Panc1 (cell line): ENCODE data around the gene OTOGL. TPM values are rescaled to one million over a fixed set of nuclear protein-coding genes. Genes with fewer than 3 reads are reported as not detected.
"Not testable (repeated sequence)": the region's sequence is repeated elsewhere in the genome, so short reads cannot be mapped to it uniquely, and the experiment has no call there.

Source experiments
- ATAC-seq: fragments of 200-7000 bp; cut with Tn5 transposase; 2 replicates; pipeline ENCODE4 v1.9.1; 2020; ENCODE audit warnings: mild to moderate bottlenecking, moderate library complexity
- BruUV-seq: library from RNA; stranded (reverse); fragments of 400-500 nt; replicated peaks from 2 replicates; lab custom pipeline; 2021; lab: Mats Ljungman, UMichigan
- CTCF ChIA-PET: fragments of 300-600 bp; sonication (Branson Sonifier 250); formaldehyde crosslinking; loops from one replicate; lab custom pipeline; 2022; ENCODE audit warnings: antibody characterized with exemption; lab: Charles Lee
- POLR2A ChIA-PET: fragments of 300-600 bp; sonication (Branson Sonifier 250); formaldehyde crosslinking; loops from one replicate; lab custom pipeline; 2022; ENCODE audit warnings: antibody characterized with exemption; lab: Charles Lee
- DNase-seq: peaks from one replicate; pipeline ENCODE4 v3.0.0-alpha.2; 2010; ENCODE audit warnings: low read depth, low spot score
- H3K27ac ChIP-seq: 2 replicates; pipeline ENCODE4 v1.5.1; 2011; ENCODE audit warnings: mild to moderate bottlenecking, low read length, inconsistent platforms
- H3K27me3 ChIP-seq: fragments of 200-500 bp; sonication (Bioruptor generic); 2 replicates; pipeline ENCODE4 v1.6.0; 2014; ENCODE audit warnings: low read length, inconsistent platforms; ENCODE audit not compliant: control insufficient read depth, insufficient read depth
- H3K36me3 ChIP-seq: fragments of 200-500 bp; sonication (Bioruptor generic); 2 replicates; pipeline ENCODE4 v1.5.1; 2014; ENCODE audit warnings: inconsistent platforms, mild to moderate bottlenecking, low read length, moderate library complexity; ENCODE audit not compliant: control insufficient read depth, insufficient read depth
- H3K4me1 ChIP-seq: 2 replicates; pipeline ENCODE4 v1.5.1; 2011; ENCODE audit warnings: inconsistent platforms, mild to moderate bottlenecking, low read length, moderate library complexity; ENCODE audit not compliant: control insufficient read depth, insufficient read depth
- H3K4me3 ChIP-seq, 2 experiments: 2 replicates each; pipeline ENCODE4 v1.5.1; 2011 to 2012; ENCODE audit warnings: low read depth in 2 of 2, low read length in 2 of 2, mild to moderate bottlenecking in 2 of 2, inconsistent platforms in 1 of 2, moderate library complexity in 1 of 2
- H3K9me3 ChIP-seq: fragments of 200-500 bp; sonication (Bioruptor generic); 2 replicates; pipeline ENCODE4 v1.5.1; 2014; ENCODE audit warnings: low read depth, mild to moderate bottlenecking, inconsistent platforms, low read length, moderate library complexity; ENCODE audit not compliant: control insufficient read depth, insufficient read depth
- CTCF ChIP-seq: fragments of 450-650 bp; IDR thresholded peaks from 2 replicates; pipeline ENCODE4 v1.5.1; 2017; ENCODE audit warnings: mild to moderate bottlenecking
- POLR2AphosphoS5 ChIP-seq: IDR thresholded peaks from 2 replicates; pipeline ENCODE4 v1.6.1; 2012; ENCODE audit warnings: mild to moderate bottlenecking, low read depth, low read length, moderate library complexity
- REST ChIP-seq, 2 experiments: IDR thresholded peaks; 2 replicates each; pipeline ENCODE4 v1.6.1; 2011 to 2012; ENCODE audit warnings: low read depth in 2 of 2, control low read depth in 1 of 2, low read length in 1 of 2, mild to moderate bottlenecking in 1 of 2, moderate library complexity in 1 of 2; ENCODE audit not compliant: insufficient read depth in 1 of 2
- SIN3A ChIP-seq: IDR thresholded peaks from 2 replicates; pipeline ENCODE4 v1.6.1; 2012; ENCODE audit warnings: low read depth, mild to moderate bottlenecking, low read length, moderate library complexity, borderline replicate concordance; ENCODE audit not compliant: insufficient read depth
- TCF7L2 ChIP-seq: IDR thresholded peaks from 2 replicates; pipeline ENCODE4 v1.6.1; 2011; ENCODE audit warnings: mild to moderate bottlenecking, low read depth, low read length, inconsistent platforms
- in situ Hi-C: cut with HindIII; loops from 2 replicates; pipeline ENCODE4 v1.10.0; 2016; ENCODE audit warnings: low sequenced_read_pairs, low pct_unique_long_range_greater_than_20kb
- intact Hi-C: fragments of 100-400 bp; cut with micrococcal nuclease; formaldehyde crosslinking; loops from one replicate; pipeline ENCODE4 v1.10.0; 2022; ENCODE audit not compliant: unreplicated experiment
- total RNA-seq: library from RNA; stranded (reverse); gene quantifications from one replicate; pipeline ENCODE4 v1.2.1, GENCODE V29; 2021; ENCODE audit not compliant: unreplicated experiment

OTOGL gene
- total RNA-seq, 1 experiment from 2014 or later = not detected

GRCh38 chr12:80068173-80068572 lies 31.2 kb upstream of the OTOGL start:
- Histone ChIP-seq H3K36me3 (no peaks in the 10 kb centered on the region), H3K27me3 (peaks cover 2% of the 10 kb centered on the region; the same call in 1 of the 2 replicates), H3K27ac (no peak overlapping the region), H3K4me3 (no peak overlapping the region), H3K4me1 (no peaks in the 10 kb centered on the region), H3K9me3 (no peaks in the 10 kb centered on the region)
- BruUV-seq = no TSS peak
- ChIA-PET CTCF (no interaction called here), POLR2A (no interaction called here)
- no peak for ATAC-seq
- intact Hi-C loops = no loop called here
- in situ Hi-C loops = no loop called here
- DNase-seq = no peak
- no peak for TF ChIP-seq REST (IDR thresholded peaks at IDR 0.05; ENCODE audit: insufficient read depth in 1 of 2, low read depth in 2 of 2, low read length in 1 of 2)
- TF ChIP-seq CTCF = no peak
- no peak for TF ChIP-seq SIN3A
- no peak for TF ChIP-seq POLR2AphosphoS5
- TF ChIP-seq TCF7L2 = no peak

DNA sequence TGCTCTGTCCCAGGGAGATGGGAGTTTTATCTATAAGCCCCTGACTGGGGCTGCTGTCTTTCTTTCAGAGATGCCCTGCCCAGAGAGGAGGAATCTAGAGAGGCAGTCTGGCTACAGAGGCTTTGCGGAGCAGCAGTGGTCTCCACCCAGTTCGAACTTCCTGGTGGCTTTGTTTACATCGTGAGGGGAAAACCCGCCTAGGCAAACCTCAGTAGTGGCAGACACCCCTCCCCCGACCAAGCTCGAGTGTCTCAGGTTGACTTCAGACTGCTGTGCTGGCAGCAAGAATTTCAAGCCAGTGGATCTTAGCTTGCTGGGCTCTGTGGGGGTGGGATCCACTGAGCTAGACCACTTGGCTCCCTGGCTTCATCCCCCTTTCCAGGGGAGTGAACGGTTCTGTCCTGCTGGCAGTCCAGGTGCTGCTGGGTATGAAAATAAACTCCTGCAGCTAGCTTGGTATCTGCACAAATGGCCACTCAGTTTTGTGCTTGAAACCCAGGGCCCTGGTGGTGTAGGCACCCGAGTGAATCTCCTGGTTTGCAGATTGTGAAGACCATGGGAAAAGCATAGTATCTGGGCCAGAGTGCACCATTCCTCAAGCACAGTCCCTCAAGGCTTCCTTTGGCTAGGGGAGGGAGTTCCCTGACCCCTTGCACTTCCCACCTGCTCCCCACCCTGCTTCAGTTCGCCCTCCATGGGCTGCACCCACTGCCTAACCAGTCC lies 15.3 kb upstream of the OTOGL start:
- POLR2A ChIA-PET, ATAC-seq, in situ Hi-C loops, H3K9me3 ChIP-seq, CTCF ChIA-PET, intact Hi-C loops, H3K36me3 ChIP-seq, H3K27me3 ChIP-seq, H3K4me3 ChIP-seq, DNase-seq, H3K4me1 ChIP-seq, H3K27ac ChIP-seq, BruUV-seq: not testable (repeated sequence)

GRCh38 chr12:80086025-80086424 lies 13.3 kb upstream of the OTOGL start:
- no peak for TF ChIP-seq CTCF
- TF ChIP-seq SIN3A = no peak
- TF ChIP-seq POLR2AphosphoS5 = no peak
- TF ChIP-seq REST (IDR thresholded peaks at IDR 0.05; ENCODE audit: insufficient read depth in 1 of 2, low read depth in 2 of 2, low read length in 1 of 2) = no peak
- no peak for TF ChIP-seq TCF7L2
- ChIA-PET CTCF (no interaction called here), POLR2A (no interaction called here)
- BruUV-seq = no TSS peak
- intact Hi-C loops = no loop called here
- DNase-seq = no peak
- Histone ChIP-seq H3K4me1 (no peaks in the 10 kb centered on the region), H3K27me3 (no peaks in the 10 kb centered on the region), H3K36me3 (no peaks in the 10 kb centered on the region), H3K9me3 (no peaks in the 10 kb centered on the region), H3K4me3 (no peak overlapping the region), H3K27ac (no peak overlapping the region)
- in situ Hi-C loops = no loop called here
- ATAC-seq = no peak
